ENCODE results near the gene SNCG. TPM values are rescaled to one million over a fixed set of nuclear protein-coding genes. Genes with fewer than 3 reads are reported as not detected.
"Not testable (repeated sequence)": the region's sequence is repeated elsewhere in the genome, so short reads cannot be mapped to it uniquely, and the experiment has no call there.

SNCG gene
- total RNA-seq, 1 donor from 2014 or later, result 17.2 TPM

GRCh38 chr10:86971232-86971991 lies 13.0 kb downstream of the SNCG start:
- no peaks in the 10 kb centered on the region for H3K9me3 ChIP-seq
- no peaks in the 10 kb centered on the region for H3K27me3 ChIP-seq
- DNase-seq, result peak; percentile 96
- peak; percentile 7 for TF ChIP-seq CTCF (IDR thresholded peaks at IDR 0.05)
- intact Hi-C loops (cut with DNase I), result no loop called here
- ATAC-seq, result peak; percentile 88
- peaks cover 40% of the 10 kb centered on the region for H3K4me1 ChIP-seq
- no peaks in the 10 kb centered on the region for H3K36me3 ChIP-seq
- peak overlapping the region; percentile 72 for H3K4me3 ChIP-seq
- peak overlapping the region; percentile 97 for H3K27ac ChIP-seq

GRCh38 chr10:86972613-86973380 lies 14.4 kb downstream of the SNCG start:
- no peak overlapping the region for H3K4me3 ChIP-seq
- DNase-seq (no peak), ATAC-seq (no peak)

GRCh38 chr10:86974484-86974883 lies 16.1 kb downstream of the SNCG start:
- intact Hi-C loops (cut with DNase I), result no loop called here
- ATAC-seq (no peak), DNase-seq (no peak)
- TF ChIP-seq CTCF (IDR thresholded peaks at IDR 0.05), result no peak
- Histone ChIP-seq H3K4me3 (peak overlapping the region; percentile 14), H3K27ac (peak overlapping the region; percentile 59), H3K9me3 (no peaks in the 10 kb centered on the region), H3K4me1 (peaks cover 30% of the 10 kb centered on the region), H3K27me3 (no peaks in the 10 kb centered on the region), H3K36me3 (no peaks in the 10 kb centered on the region)

More at GRCh38 chr10:86972613-86973380, 14.4 kb downstream of the SNCG start:
- peaks cover 33% of the 10 kb centered on the region for H3K4me1 ChIP-seq
- peak overlapping the region; percentile 97 for H3K27ac ChIP-seq
- no peak for TF ChIP-seq CTCF (IDR thresholded peaks at IDR 0.05)
- H3K9me3 ChIP-seq, result no peaks in the 10 kb centered on the region
- intact Hi-C loops (cut with DNase I), result no loop called here
- H3K27me3 ChIP-seq, result no peaks in the 10 kb centered on the region
- no peaks in the 10 kb centered on the region for H3K36me3 ChIP-seq

- no peaks in the 10 kb centered on the region for H3K27me3 ChIP-seq
- H3K36me3 ChIP-seq, result no peaks in the 10 kb centered on the region
- no peak for TF ChIP-seq CTCF (IDR thresholded peaks at IDR 0.05)
- no peak overlapping the region for H3K4me3 ChIP-seq
- intact Hi-C loops (cut with DNase I), result no loop called here
- no peak for DNase-seq
- ATAC-seq, result no peak
- no peaks in the 10 kb centered on the region for H3K9me3 ChIP-seq
- H3K4me1 ChIP-seq, result peaks cover 27% of the 10 kb centered on the region
- no peak overlapping the region for H3K27ac ChIP-seq
These were observed 18.1 kb downstream of the SNCG start for GRCh38 chr10:86976362-86977056.

GRCh38 chr10:86978457-86978856 lies 20.1 kb downstream of the SNCG start:
- intact Hi-C loops (cut with DNase I); ATAC-seq; H3K36me3 ChIP-seq: not testable (repeated sequence)

More at GRCh38 chr10:86978457-86978856, 20.1 kb downstream of the SNCG start:
- H3K27me3 ChIP-seq, H3K9me3 ChIP-seq, DNase-seq, H3K4me3 ChIP-seq: not testable (repeated sequence)
- Histone ChIP-seq H3K4me1 (peaks cover 20% of the 10 kb centered on the region), H3K27ac (peak overlapping the region; percentile 11)
